OCI-LY7 (cell line): Measurements from ENCODE around the gene VIPR1. TPM values are rescaled to one million over a fixed set of nuclear protein-coding genes. Genes with fewer than 3 reads are reported as not detected.

ENCODE experiments used
- BruUV-seq: library from RNA; stranded (reverse); fragments of 400-500 nt; replicated peaks from 2 replicates; lab custom pipeline; 2021; lab: Mats Ljungman, UMichigan
- CTCF ChIA-PET: fragments of 300-600 bp; sonication (Branson Sonifier 250); formaldehyde crosslinking; loops from one replicate; lab custom pipeline; 2022; ENCODE audit warnings: antibody characterized with exemption; ENCODE audit not compliant: unreplicated experiment; lab: Charles Lee
- POLR2A ChIA-PET: fragments of 300-600 bp; sonication (Branson Sonifier 250); formaldehyde crosslinking; loops from one replicate; lab custom pipeline; 2022; ENCODE audit warnings: antibody characterized with exemption; lab: Charles Lee
- DNase-seq: peaks from one replicate; pipeline ENCODE4 v3.0.0-alpha.2; 2015; ENCODE audit warnings: low spot score
- H2AFZ ChIP-seq: fragments of 200-600 bp; sonication (generic), shearing (Covaris generic); 2 replicates; pipeline ENCODE4 v1.6.1; 2014; ENCODE audit warnings: mild to moderate bottlenecking, antibody characterized with exemption, low read length, moderate library complexity
- H3K27ac ChIP-seq: fragments of 200-600 bp; sonication (generic); 2 replicates; pipeline ENCODE4 v1.5.1; 2014; ENCODE audit warnings: mixed run types, low read depth, mild to moderate bottlenecking, moderate library complexity, low read length, inconsistent platforms; ENCODE audit not compliant: poor library complexity, severe bottlenecking
- H3K36me3 ChIP-seq: fragments of 200-600 bp; sonication (generic); 2 replicates; pipeline ENCODE4 v1.6.1; 2014; ENCODE audit warnings: mild to moderate bottlenecking, antibody characterized with exemption, low read length, moderate library complexity, mixed read lengths; ENCODE audit not compliant: insufficient read depth
- H3K4me1 ChIP-seq: fragments of 200-600 bp; sonication (generic); 2 replicates; pipeline ENCODE4 v1.5.1; 2014; ENCODE audit warnings: mild to moderate bottlenecking, low read length; ENCODE audit not compliant: insufficient read depth, poor library complexity, severe bottlenecking
- H3K4me2 ChIP-seq: fragments of 200-600 bp; sonication (generic); 2 replicates; pipeline ENCODE4 v1.6.1; 2014; ENCODE audit warnings: mild to moderate bottlenecking, low read length
- H3K4me3 ChIP-seq: fragments of 200-600 bp; sonication (generic); 2 replicates; pipeline ENCODE4 v1.5.1; 2014; ENCODE audit warnings: mild to moderate bottlenecking, low read depth, low read length; ENCODE audit not compliant: poor library complexity, severe bottlenecking
- H3K79me2 ChIP-seq: fragments of 200-600 bp; sonication (generic); 2 replicates; pipeline ENCODE4 v1.6.1; 2016; ENCODE audit warnings: low read depth, mild to moderate bottlenecking, low read length, moderate library complexity, mixed read lengths; ENCODE audit not compliant: insufficient read depth
- H3K9me2 ChIP-seq: fragments of 200-600 bp; sonication (generic); 2 replicates; pipeline ENCODE4 v1.6.1; 2016; ENCODE audit warnings: mild to moderate bottlenecking, low read length, mixed read lengths; ENCODE audit not compliant: insufficient read depth
- H3K9me3 ChIP-seq: fragments of 200-600 bp; sonication (generic); 2 replicates; pipeline ENCODE4 v1.6.1; 2014; ENCODE audit warnings: mild to moderate bottlenecking, mixed run types, low read length, mixed read lengths
- H4K20me1 ChIP-seq: fragments of 200-600 bp; sonication (generic); 2 replicates; pipeline ENCODE4 v1.6.1; 2014; ENCODE audit warnings: mild to moderate bottlenecking, antibody characterized with exemption, low read length, moderate library complexity, mixed read lengths; ENCODE audit not compliant: insufficient read depth
- CTCF ChIP-seq: fragments of 200-600 bp; sonication (generic); conservative IDR thresholded peaks from 2 replicates; pipeline ENCODE4 v1.5.1; 2014; ENCODE audit warnings: mild to moderate bottlenecking, antibody characterized with exemption, low read length, moderate library complexity, mixed read lengths
- EZH2phosphoT487 ChIP-seq: fragments of 200-600 bp; sonication (generic); IDR thresholded peaks from 2 replicates; pipeline ENCODE4 v1.6.1; 2018; ENCODE audit warnings: low read depth, borderline replicate concordance, mild to moderate bottlenecking, mixed run types, antibody characterized with exemption, low read length, moderate library complexity, mixed read lengths
- intact Hi-C: fragments of 100-400 bp; cut with micrococcal nuclease; formaldehyde crosslinking; loops from one replicate; pipeline ENCODE4 v1.10.0; 2022; ENCODE audit not compliant: unreplicated experiment
- total RNA-seq, 2 experiments: library from RNA; depleted of rRNA in 1 of 2; stranded (reverse); fragments of >200 nt in 1 of 2; shearing (Covaris generic) in 1 of 2; gene quantifications; 2 replicates each; pipeline ENCODE4 v1.2.3, GENCODE V29; 2014 to 2022

Gene VIPR1
- total RNA-seq, 2 experiments from 2014 or later: not detected

- H3K9me3 ChIP-seq: no peaks in the 10 kb centered on the region
- TF ChIP-seq EZH2phosphoT487 (no peak), CTCF (no peak)
- H3K27ac ChIP-seq: no peak overlapping the region
- BruUV-seq: no TSS peak
- no peaks in the 10 kb centered on the region for H3K79me2 ChIP-seq
- no peaks in the 10 kb centered on the region for H3K4me1 ChIP-seq
- intact Hi-C loops: no loop called here
- no peak overlapping the region for H2AFZ ChIP-seq
- ChIA-PET POLR2A (no interaction called here), CTCF (interaction anchor here (0.6 kb wide), 1 partner anchor 425 kb away, joined by 3 read pairs; no protein-coding TSS in a partner anchor)
- H3K4me2 ChIP-seq: no peak overlapping the region
- H4K20me1 ChIP-seq: no peaks in the 10 kb centered on the region
- no peak overlapping the region for H3K4me3 ChIP-seq
- H3K9me2 ChIP-seq: no peaks in the 10 kb centered on the region
- no peaks in the 10 kb centered on the region for H3K36me3 ChIP-seq
- DNase-seq: no peak
These were observed 23.6 kb upstream of the VIPR1 start for GRCh38 chr3:42478830-42479229.

DNA sequence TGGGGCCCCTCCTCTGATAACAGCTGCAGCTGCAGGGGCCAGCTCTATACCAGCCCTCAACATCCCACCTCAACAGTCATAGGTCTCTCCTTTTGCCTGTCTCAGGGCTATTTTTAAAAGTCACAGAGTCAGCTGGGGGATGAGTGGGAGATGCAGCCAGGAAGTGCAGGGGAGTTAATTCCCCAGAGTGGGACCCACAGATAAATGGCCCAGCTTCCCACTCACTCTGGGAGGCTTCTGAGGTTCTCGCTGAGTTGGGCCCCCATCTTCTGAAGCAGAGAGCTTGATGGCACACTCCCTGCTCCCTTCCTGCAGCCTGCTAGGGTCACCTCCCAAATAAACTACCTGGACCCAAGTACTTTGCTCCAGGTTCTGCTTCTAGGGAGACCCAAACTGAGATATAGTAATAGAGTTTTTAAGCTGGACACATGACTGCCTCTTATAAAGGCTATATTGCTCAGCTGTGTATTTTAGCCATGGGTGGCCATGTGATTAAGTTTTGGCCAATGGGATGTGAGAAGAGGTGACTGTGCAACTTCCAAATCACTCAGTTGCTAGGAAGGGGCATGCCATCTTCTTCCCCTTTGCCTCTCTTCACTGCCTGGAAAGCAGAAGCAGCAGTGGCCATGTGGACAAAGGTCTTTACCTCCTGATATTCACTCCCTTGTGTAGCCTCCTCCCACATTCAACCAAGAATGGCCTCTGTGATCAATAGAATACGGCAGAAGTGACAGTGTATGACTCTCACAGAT lies 15.5 kb upstream of the VIPR1 start:
- no peaks in the 10 kb centered on the region for H4K20me1 ChIP-seq
- BruUV-seq: no TSS peak
- no peaks in the 10 kb centered on the region for H3K9me2 ChIP-seq
- no peaks in the 10 kb centered on the region for H3K36me3 ChIP-seq
- no peaks in the 10 kb centered on the region for H3K79me2 ChIP-seq
- no peaks in the 10 kb centered on the region for H3K9me3 ChIP-seq
- ChIA-PET POLR2A (interaction anchor here (0.6 kb wide), 1 partner anchor 49 kb away, joined by 3 read pairs; no protein-coding TSS in a partner anchor), CTCF (no interaction called here)
- DNase-seq: no peak
- TF ChIP-seq EZH2phosphoT487 (no peak), CTCF (no peak)
- no peak overlapping the region for H3K27ac ChIP-seq
- intact Hi-C loops: no loop called here
- H2AFZ ChIP-seq: no peak overlapping the region
- H3K4me3 ChIP-seq: no peak overlapping the region
- peaks cover 30% of the 10 kb centered on the region for H3K4me1 ChIP-seq
- no peak overlapping the region for H3K4me2 ChIP-seq

GRCh38 chr3:42488687-42489086 lies 13.8 kb upstream of the VIPR1 start:
- no peaks in the 10 kb centered on the region for H4K20me1 ChIP-seq
- H3K79me2 ChIP-seq: no peaks in the 10 kb centered on the region
- no peak overlapping the region for H3K27ac ChIP-seq
- ChIA-PET POLR2A (no interaction called here), CTCF (no interaction called here)
- H3K36me3 ChIP-seq: no peaks in the 10 kb centered on the region
- H3K4me3 ChIP-seq: no peak overlapping the region
- intact Hi-C loops: no loop called here
- no peak overlapping the region for H2AFZ ChIP-seq
- no TSS peak for BruUV-seq
- DNase-seq: no peak
- H3K9me3 ChIP-seq: no peaks in the 10 kb centered on the region
- peaks cover 46% of the 10 kb centered on the region for H3K4me1 ChIP-seq
- TF ChIP-seq CTCF (no peak), EZH2phosphoT487 (no peak)
- no peak overlapping the region for H3K4me2 ChIP-seq
- no peaks in the 10 kb centered on the region for H3K9me2 ChIP-seq
